Astrocyte of the cerebellum (primary cell): ENCODE data around the gene HSFY1.
"Not testable (repeated sequence)": the region's sequence is repeated elsewhere in the genome, so short reads cannot be mapped to it uniquely, and the experiment has no call there.

Source experiments
- DNase-seq: peaks from one replicate; pipeline ENCODE4 v3.0.0-alpha.2; 2011; ENCODE audit warnings: low read depth
- H3K4me3 ChIP-seq: 2 replicates; pipeline ENCODE4 v1.5.1; 2011; ENCODE audit warnings: mild to moderate bottlenecking, low read depth, low read length, moderate library complexity
- in situ Hi-C: cut with HindIII; loops from 2 replicates; pipeline ENCODE4 v1.10.0; 2017; ENCODE audit warnings: low sequenced_read_pairs

The HSFY1 gene

DNA sequence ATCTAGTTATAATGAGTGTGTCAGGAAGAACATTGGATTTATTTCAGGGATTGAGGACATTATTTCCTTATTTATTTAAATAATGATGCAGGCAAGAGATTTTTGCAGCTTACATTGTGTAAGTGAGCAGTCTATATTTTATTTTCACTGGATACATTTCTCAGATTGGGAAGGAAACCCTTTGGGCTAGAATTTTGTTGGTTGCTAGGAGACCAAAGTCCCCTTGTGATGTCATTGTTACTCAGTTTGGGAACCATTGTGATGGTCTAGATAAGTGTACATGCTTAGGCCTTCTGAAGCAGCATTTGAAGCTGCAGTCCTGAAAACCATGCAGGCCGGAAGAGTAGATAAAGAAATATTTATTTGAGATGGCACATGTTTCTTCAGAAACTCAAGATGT lies at the start of gene HSFY1:
HSFY1 (plus strand) TSS at position 301 of the 400 bp plus-strand sequence; CDS start at position 369, 68 bp downstream.
- H3K4me3 ChIP-seq, DNase-seq, in situ Hi-C loops: not testable (repeated sequence)

DNA sequence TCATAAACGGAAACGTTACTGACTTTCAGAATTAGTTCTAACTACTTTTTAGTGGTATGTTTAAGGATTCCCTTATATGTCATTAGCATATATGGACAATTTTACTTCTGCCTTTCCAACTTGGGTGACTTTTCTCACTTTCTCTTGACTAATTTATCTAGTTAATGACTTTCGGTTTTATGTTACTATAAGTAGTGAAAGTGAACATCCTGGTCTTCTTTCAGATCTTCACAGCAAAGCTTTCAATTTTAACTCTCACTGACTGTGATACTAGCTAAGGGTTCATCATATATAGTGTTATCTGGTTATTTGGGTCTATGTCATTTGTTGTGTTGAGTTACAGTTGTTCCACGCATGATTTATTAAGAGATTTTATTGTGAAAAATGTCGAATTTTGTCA lies 42.3 kb upstream of the HSFY1 start:
- H3K4me3 ChIP-seq, DNase-seq, in situ Hi-C loops: not testable (repeated sequence)

DNA sequence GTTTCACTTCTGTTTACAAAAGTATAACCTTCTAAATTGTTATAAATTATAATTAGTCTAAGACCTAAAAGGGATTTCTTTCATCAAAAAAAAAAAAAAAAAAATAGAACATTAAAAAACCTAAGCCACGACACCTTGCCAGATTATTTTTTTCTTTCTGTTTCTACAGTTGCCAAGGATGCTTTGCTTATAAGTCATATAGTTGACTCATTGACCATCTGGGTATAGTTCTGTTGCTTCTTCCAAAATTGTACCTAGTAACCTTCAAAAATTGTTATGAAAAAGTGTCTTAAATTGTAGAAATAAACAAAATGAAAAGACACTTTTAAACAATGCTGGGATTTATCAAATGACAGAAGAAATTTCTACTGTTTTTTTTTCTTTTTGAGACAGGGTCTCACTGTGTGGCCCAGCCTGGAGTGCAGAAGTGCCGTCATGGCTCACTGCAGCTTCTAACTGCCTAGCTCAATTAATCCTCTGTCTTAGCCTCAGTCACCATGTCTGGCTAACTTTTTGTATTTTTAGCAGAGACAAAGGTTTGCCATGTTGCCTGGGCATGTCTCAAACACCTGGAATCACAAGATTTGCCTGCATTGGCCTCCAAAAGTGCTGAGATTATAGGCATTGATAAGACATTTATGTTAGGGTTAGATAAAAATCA lies 15.4 kb upstream of the HSFY1 start:
- H3K4me3 ChIP-seq, DNase-seq, in situ Hi-C loops: not testable (repeated sequence)

DNA sequence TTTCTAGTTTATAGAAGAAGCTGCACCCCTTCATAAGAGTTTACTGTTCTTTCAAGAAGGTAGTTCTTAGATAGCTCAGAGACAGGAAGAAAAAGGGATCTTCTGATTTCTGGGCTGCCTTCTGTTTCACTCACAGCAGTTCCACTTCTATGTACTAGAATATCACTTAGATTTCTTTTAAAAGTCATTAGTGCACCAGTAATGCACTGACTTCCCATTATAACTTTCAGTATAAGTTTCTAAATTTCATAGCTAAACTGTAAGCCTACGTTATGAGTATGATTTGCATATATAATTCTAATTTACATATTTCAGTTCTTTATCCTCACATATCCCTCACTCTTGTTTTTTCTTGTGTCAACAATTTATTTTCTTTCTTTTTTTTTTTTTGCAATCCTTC lies 7.6 kb upstream of the HSFY1 start:
- H3K4me3 ChIP-seq, in situ Hi-C loops, DNase-seq: not testable (repeated sequence)

DNA sequence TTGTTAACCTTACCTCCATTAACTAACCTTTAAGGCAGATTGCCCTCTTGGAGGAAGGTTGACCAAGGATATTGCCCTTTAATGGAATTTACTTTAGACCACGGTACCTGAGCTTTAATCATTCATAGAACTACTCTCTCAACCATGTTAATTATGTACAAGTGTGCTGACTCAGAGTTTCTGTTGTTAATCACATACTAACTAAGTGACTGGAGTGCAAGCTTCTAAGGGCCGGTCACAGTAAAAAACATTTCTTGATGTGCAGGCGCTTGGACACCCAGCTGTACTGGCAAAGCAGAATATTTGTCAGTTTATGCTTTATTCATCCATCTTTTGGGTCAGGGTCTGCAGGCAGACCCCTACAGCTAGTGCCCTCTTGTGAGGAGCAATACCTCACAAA lies 6.6 kb downstream of the HSFY1 start:
- in situ Hi-C loops, DNase-seq, H3K4me3 ChIP-seq: not testable (repeated sequence)

GRCh38 chrY:18565915-18566314 lies 19.4 kb downstream of the HSFY1 start:
- H3K4me3 ChIP-seq, in situ Hi-C loops, DNase-seq: not testable (repeated sequence)
